Activated naive CD8-positive, alpha-beta T cell treated with anti-CD3 and anti-CD28 coated beads for 36 hours (primary cell): Measurements from ENCODE around the gene ZNF426. TPM values are rescaled to one million over a fixed set of nuclear protein-coding genes. Genes with fewer than 3 reads are reported as not detected.

ENCODE experiments used
- DNase-seq: peaks from one replicate; pipeline ENCODE4 v3.0.0; 2021
- H3K27ac Mint-ChIP-seq: one replicate; pipeline ENCODE4 v1.8.0; 2022; ENCODE audit warnings: mild to moderate bottlenecking, moderate library complexity, mixed read lengths
- H3K27me3 Mint-ChIP-seq: one replicate; pipeline ENCODE4 v1.8.0; 2022; ENCODE audit warnings: mild to moderate bottlenecking, mixed read lengths
- H3K36me3 Mint-ChIP-seq: one replicate; pipeline ENCODE4 v1.8.0; 2021; ENCODE audit warnings: mild to moderate bottlenecking, mixed read lengths
- H3K4me1 Mint-ChIP-seq: one replicate; pipeline ENCODE4 v1.8.0; 2021; ENCODE audit warnings: mixed read lengths
- H3K4me3 Mint-ChIP-seq: one replicate; pipeline ENCODE4 v1.8.0; 2022; ENCODE audit warnings: mild to moderate bottlenecking, moderate library complexity, mixed read lengths
- H3K9me3 Mint-ChIP-seq: one replicate; pipeline ENCODE4 v1.8.0; 2022; ENCODE audit warnings: mixed read lengths
- total RNA-seq, 2 experiments: library from RNA; stranded (reverse); gene quantifications; one replicate each; pipeline ENCODE4 v1.2.3, GENCODE V29; 2021

The ZNF426 gene
- total RNA-seq, 2 experiments from 2014 or later = 18.6 to 18.8 TPM

GRCh38 chr19:9535934-9536333 is 2.5 kb downstream of the ZNF426 start:
- peaks cover 89% of the 10 kb centered on the region for H3K36me3 Mint-ChIP-seq
- no peak for DNase-seq
- no peak overlapping the region for H3K27ac Mint-ChIP-seq
- no peak overlapping the region for H3K4me3 Mint-ChIP-seq
- H3K27me3 Mint-ChIP-seq = no peaks in the 10 kb centered on the region
- peaks cover 10% of the 10 kb centered on the region for H3K4me1 Mint-ChIP-seq
- H3K9me3 Mint-ChIP-seq = peaks cover 49% of the 10 kb centered on the region

- Mint-ChIP-seq H3K36me3 (peaks cover 98% of the 10 kb centered on the region), H3K27ac (no peak overlapping the region), H3K4me3 (no peak overlapping the region), H3K4me1 (no peaks in the 10 kb centered on the region), H3K9me3 (peaks cover 66% of the 10 kb centered on the region), H3K27me3 (no peaks in the 10 kb centered on the region)
- DNase-seq = no peak
Observed at GRCh38 chr19:9531933-9532332, 6.5 kb downstream of the ZNF426 start.

GRCh38 chr19:9528757-9529336 is 9.6 kb downstream of the ZNF426 start:
- no peak for DNase-seq
- H3K4me3 Mint-ChIP-seq = no peak overlapping the region

GRCh38 chr19:9523885-9524474 is 14.5 kb downstream of the ZNF426 start:
- peaks cover 67% of the 10 kb centered on the region for H3K36me3 Mint-ChIP-seq
- DNase-seq = no peak
- H3K4me3 Mint-ChIP-seq = no peak overlapping the region
- H3K9me3 Mint-ChIP-seq = peaks cover 63% of the 10 kb centered on the region
- no peak overlapping the region for H3K27ac Mint-ChIP-seq
- H3K4me1 Mint-ChIP-seq = no peaks in the 10 kb centered on the region
- no peaks in the 10 kb centered on the region for H3K27me3 Mint-ChIP-seq

More at GRCh38 chr19:9528757-9529336, 9.6 kb downstream of the ZNF426 start:
- H3K4me1 Mint-ChIP-seq = no peaks in the 10 kb centered on the region
- H3K36me3 Mint-ChIP-seq = peaks cover 92% of the 10 kb centered on the region
- peaks cover 76% of the 10 kb centered on the region for H3K9me3 Mint-ChIP-seq
- no peaks in the 10 kb centered on the region for H3K27me3 Mint-ChIP-seq
- no peak overlapping the region for H3K27ac Mint-ChIP-seq

- no peaks in the 10 kb centered on the region for H3K4me1 Mint-ChIP-seq
- no peak for DNase-seq
- H3K36me3 Mint-ChIP-seq = peaks cover 12% of the 10 kb centered on the region
- H3K27ac Mint-ChIP-seq = no peak overlapping the region
- no peak overlapping the region for H3K4me3 Mint-ChIP-seq
- H3K9me3 Mint-ChIP-seq = peaks cover 48% of the 10 kb centered on the region
- no peaks in the 10 kb centered on the region for H3K27me3 Mint-ChIP-seq
Observed at GRCh38 chr19:9507285-9507684, 31.2 kb downstream of the ZNF426 start.

- Mint-ChIP-seq H3K36me3 (peaks cover 22% of the 10 kb centered on the region), H3K4me3 (no peak overlapping the region), H3K27me3 (peaks cover 28% of the 10 kb centered on the region), H3K27ac (no peak overlapping the region), H3K4me1 (peaks cover 7% of the 10 kb centered on the region), H3K9me3 (peaks cover 51% of the 10 kb centered on the region)
- no peak for DNase-seq
Observed at GRCh38 chr19:9500796-9501195, 37.6 kb downstream of the ZNF426 start.

- peaks cover 7% of the 10 kb centered on the region for H3K4me1 Mint-ChIP-seq
- peak; percentile 34 for DNase-seq
- H3K9me3 Mint-ChIP-seq = peaks cover 47% of the 10 kb centered on the region
- H3K27me3 Mint-ChIP-seq = peaks cover 33% of the 10 kb centered on the region
- peaks cover 27% of the 10 kb centered on the region for H3K36me3 Mint-ChIP-seq
- H3K4me3 Mint-ChIP-seq = peak within 1 kb of the TSS; percentile 71
- peak within 1 kb of the TSS; percentile 29 for H3K27ac Mint-ChIP-seq
Observed at GRCh38 chr19:9498183-9498902, 40.1 kb downstream of the ZNF426 start, which contains the start of gene ZNF560. Gene ZNF560, minus strand, starts transcription at chr19:9498616. Its CDS starts 23,303 bp downstream, at chr19:9475313.

- H3K27ac Mint-ChIP-seq = no peak overlapping the region
- H3K36me3 Mint-ChIP-seq = peaks cover 27% of the 10 kb centered on the region
- H3K4me3 Mint-ChIP-seq = no peak overlapping the region
- H3K27me3 Mint-ChIP-seq = peaks cover 38% of the 10 kb centered on the region
- H3K9me3 Mint-ChIP-seq = peaks cover 34% of the 10 kb centered on the region
- no peak for DNase-seq
- peaks cover 7% of the 10 kb centered on the region for H3K4me1 Mint-ChIP-seq
Observed at GRCh38 chr19:9494096-9494495, 44.3 kb downstream of the ZNF426 start.

GRCh38 chr19:9487016-9487415 is 51.4 kb downstream of the ZNF426 start:
- H3K9me3 Mint-ChIP-seq = peaks cover 39% of the 10 kb centered on the region
- H3K4me3 Mint-ChIP-seq = no peak overlapping the region
- H3K27me3 Mint-ChIP-seq = no peaks in the 10 kb centered on the region
- H3K27ac Mint-ChIP-seq = no peak overlapping the region
- H3K36me3 Mint-ChIP-seq = peaks cover 13% of the 10 kb centered on the region
- H3K4me1 Mint-ChIP-seq = no peaks in the 10 kb centered on the region
- no peak for DNase-seq

- Mint-ChIP-seq H3K4me3 (no peak overlapping the region), H3K9me3 (peaks cover 45% of the 10 kb centered on the region), H3K27me3 (no peaks in the 10 kb centered on the region), H3K36me3 (peaks cover 10% of the 10 kb centered on the region), H3K27ac (no peak overlapping the region), H3K4me1 (no peaks in the 10 kb centered on the region)
- DNase-seq = no peak
Observed at GRCh38 chr19:9485140-9485539, 53.3 kb downstream of the ZNF426 start.

GRCh38 chr19:9474975-9475374 is 63.5 kb downstream of the ZNF426 start:
- Mint-ChIP-seq H3K36me3 (peaks cover 14% of the 10 kb centered on the region), H3K4me3 (no peak overlapping the region), H3K4me1 (no peaks in the 10 kb centered on the region), H3K27ac (no peak overlapping the region), H3K9me3 (peaks cover 48% of the 10 kb centered on the region), H3K27me3 (no peaks in the 10 kb centered on the region)
- DNase-seq = no peak

Other genes starting within 250 kb of the ZNF426 start
- gene ZNF699, start 228.8 kb downstream of the ZNF426 start, total RNA-seq = 1 to 10 TPM; 4.6 to 5.1 TPM
- gene ZNF559, start 214.5 kb downstream of the ZNF426 start, total RNA-seq = 10 to 100 TPM; 13.0 to 14.9 TPM
- 1 to 10 TPM in 1 of 2 experiments, under 1 TPM in 1; 0.74 to 1.0 TPM for gene ZNF177, start 175.6 kb downstream of the ZNF426 start, total RNA-seq
- 10 to 100 TPM; 30.9 to 31.3 TPM for gene ZNF266, start 103.1 kb downstream of the ZNF426 start, total RNA-seq
- gene ZNF560, start 40.0 kb downstream of the ZNF426 start, total RNA-seq = under 1 TPM; 0.28 to 0.60 TPM
- gene ZNF121, start 45.9 kb upstream of the ZNF426 start, total RNA-seq = 10 to 100 TPM; 89.3 to 98.9 TPM
- 10 to 100 TPM; 28.3 to 32.7 TPM for gene ZNF561, start 82.6 kb upstream of the ZNF426 start, total RNA-seq
- gene ZNF562, start 136.5 kb upstream of the ZNF426 start, total RNA-seq = 10 to 100 TPM; 35.4 to 36.6 TPM
- 1 to 10 TPM; 6.1 to 6.8 TPM for gene ZNF846, start 230.1 kb upstream of the ZNF426 start, total RNA-seq